Measurements from ENCODE around the gene PRDM12.

DNA sequence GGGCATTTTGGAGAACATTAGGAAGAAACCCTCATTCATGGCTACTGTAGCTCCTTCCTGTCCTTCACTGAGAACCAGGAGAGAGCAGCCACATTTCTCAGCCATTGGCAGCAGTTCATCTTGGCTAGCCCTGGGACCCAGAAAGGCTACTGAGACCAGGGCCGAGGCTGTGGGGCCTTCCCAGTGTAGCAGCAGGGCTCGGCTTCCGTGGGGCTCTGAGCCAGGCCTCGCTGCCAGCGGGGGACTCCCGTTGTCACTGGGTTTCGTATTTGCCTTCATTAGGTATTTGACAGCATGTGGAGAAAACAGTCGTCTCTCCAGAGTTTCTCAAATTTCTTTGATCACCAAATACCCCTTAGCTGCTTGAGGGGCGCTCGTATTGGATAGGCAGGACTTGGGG, 37.3 kb upstream of the PRDM12 start:
- TF ChIP-seq POLR2A (IDR thresholded peaks at IDR 0.05; ENCODE audit: low read depth) (no peak), POLR2AphosphoS5 (IDR thresholded peaks at IDR 0.05) (no peak), EP300 (IDR thresholded peaks at IDR 0.05) (no peak)
- TF ChIP-seq, protein P1, sequence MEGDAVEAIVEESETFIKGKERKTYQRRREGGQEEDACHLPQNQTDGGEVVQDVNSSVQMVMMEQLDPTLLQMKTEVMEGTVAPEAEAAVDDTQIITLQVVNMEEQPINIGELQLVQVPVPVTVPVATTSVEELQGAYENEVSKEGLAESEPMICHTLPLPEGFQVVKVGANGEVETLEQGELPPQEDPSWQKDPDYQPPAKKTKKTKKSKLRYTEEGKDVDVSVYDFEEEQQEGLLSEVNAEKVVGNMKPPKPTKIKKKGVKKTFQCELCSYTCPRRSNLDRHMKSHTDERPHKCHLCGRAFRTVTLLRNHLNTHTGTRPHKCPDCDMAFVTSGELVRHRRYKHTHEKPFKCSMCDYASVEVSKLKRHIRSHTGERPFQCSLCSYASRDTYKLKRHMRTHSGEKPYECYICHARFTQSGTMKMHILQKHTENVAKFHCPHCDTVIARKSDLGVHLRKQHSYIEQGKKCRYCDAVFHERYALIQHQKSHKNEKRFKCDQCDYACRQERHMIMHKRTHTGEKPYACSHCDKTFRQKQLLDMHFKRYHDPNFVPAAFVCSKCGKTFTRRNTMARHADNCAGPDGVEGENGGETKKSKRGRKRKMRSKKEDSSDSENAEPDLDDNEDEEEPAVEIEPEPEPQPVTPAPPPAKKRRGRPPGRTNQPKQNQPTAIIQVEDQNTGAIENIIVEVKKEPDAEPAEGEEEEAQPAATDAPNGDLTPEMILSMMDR (IDR thresholded peaks at IDR 0.05): no peak
